Measurements from ENCODE around the gene FUCA1. TPM values are rescaled to one million over a fixed set of nuclear protein-coding genes. Genes with fewer than 3 reads are reported as not detected.

Gene FUCA1
- total RNA-seq, 1 experiment from 2014 or later: 20.7 TPM

DNA sequence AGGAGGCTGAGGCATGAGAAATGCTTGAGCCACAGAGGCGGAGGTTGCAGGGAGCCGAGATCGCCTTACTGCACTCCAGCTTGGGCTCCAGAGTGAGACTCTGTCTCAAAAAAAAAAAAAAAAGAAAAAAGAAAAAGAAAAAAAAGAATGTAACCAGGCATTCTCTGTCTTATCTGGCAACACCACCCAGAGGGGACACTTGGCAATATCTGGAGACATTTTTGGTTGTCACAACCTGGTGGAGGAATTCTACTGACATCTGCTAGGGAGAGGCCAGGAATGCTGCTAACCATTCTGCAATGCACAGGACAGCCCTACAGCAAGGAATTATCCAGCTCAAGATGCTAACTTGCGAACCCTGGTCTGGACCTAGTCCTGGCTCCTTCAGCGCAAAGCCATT, 47.4 kb upstream of the FUCA1 start:
- H3K9me3 ChIP-seq (ENCODE audit: control insufficient read depth in 1 of 2, insufficient read depth in 1 of 2, low read depth in 1 of 2, low read length in 2 of 2): no peaks in the 10 kb centered on the region
- H3K79me2 ChIP-seq (ENCODE audit: insufficient read depth, low read length): no peaks in the 10 kb centered on the region
- no peaks in the 10 kb centered on the region for H4K20me1 ChIP-seq (ENCODE audit: insufficient read depth)
- no peak overlapping the region for H3K27ac ChIP-seq (ENCODE audit: low read depth, low read length)
- no peaks in the 10 kb centered on the region for H3K27me3 ChIP-seq (ENCODE audit: insufficient read depth, low read length)
- ChIA-PET RAD21 (ENCODE audit: low non-redundant PET in 1 of 2, low total read pairs in 2 of 2, uncharacterized antibody in 2 of 2, unreplicated experiment in 2 of 2) (no interaction called here), POLR2A (interaction anchor here (0.7 kb wide), 1 partner anchor 257 kb away, joined by 3 read pairs; no protein-coding TSS in a partner anchor), CTCF (interaction anchor here (0.6 to 3.5 kb wide), 4 partner anchors 18 to 192 kb away, joined by 3 to 62 read pairs (median 12); no protein-coding TSS in a partner anchor)
- intact Hi-C loops (cut with micrococcal nuclease): loop anchor here (5.0 kb wide), 1 partner anchor 118 kb away; no protein-coding TSS in a partner anchor
- ATAC-seq: no peak
- DNase-seq (ENCODE audit: low read depth, low spot score): no peak
- no peak overlapping the region for H3K4me2 ChIP-seq (ENCODE audit: low read length)
- H2AFZ ChIP-seq (ENCODE audit: low read depth, low read length, poor library complexity, severe bottlenecking): no peak overlapping the region
- TF ChIP-seq SRF (IDR thresholded peaks at IDR 0.05; ENCODE audit: low read depth) (no peak), EZH2phosphoT487 (IDR thresholded peaks at IDR 0.05; ENCODE audit: borderline replicate concordance) (no peak), CEBPB (IDR thresholded peaks at IDR 0.05; ENCODE audit: low read depth) (no peak), RAD21 (IDR thresholded peaks at IDR 0.05; ENCODE audit: low read depth) (peak; percentile 32; the same call in 1 of the 2 replicates)
- TF ChIP-seq, protein P1, sequence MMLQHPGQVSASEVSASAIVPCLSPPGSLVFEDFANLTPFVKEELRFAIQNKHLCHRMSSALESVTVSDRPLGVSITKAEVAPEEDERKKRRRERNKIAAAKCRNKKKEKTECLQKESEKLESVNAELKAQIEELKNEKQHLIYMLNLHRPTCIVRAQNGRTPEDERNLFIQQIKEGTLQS (IDR thresholded peaks at IDR 0.05): no peak
- TF ChIP-seq, protein P2, sequence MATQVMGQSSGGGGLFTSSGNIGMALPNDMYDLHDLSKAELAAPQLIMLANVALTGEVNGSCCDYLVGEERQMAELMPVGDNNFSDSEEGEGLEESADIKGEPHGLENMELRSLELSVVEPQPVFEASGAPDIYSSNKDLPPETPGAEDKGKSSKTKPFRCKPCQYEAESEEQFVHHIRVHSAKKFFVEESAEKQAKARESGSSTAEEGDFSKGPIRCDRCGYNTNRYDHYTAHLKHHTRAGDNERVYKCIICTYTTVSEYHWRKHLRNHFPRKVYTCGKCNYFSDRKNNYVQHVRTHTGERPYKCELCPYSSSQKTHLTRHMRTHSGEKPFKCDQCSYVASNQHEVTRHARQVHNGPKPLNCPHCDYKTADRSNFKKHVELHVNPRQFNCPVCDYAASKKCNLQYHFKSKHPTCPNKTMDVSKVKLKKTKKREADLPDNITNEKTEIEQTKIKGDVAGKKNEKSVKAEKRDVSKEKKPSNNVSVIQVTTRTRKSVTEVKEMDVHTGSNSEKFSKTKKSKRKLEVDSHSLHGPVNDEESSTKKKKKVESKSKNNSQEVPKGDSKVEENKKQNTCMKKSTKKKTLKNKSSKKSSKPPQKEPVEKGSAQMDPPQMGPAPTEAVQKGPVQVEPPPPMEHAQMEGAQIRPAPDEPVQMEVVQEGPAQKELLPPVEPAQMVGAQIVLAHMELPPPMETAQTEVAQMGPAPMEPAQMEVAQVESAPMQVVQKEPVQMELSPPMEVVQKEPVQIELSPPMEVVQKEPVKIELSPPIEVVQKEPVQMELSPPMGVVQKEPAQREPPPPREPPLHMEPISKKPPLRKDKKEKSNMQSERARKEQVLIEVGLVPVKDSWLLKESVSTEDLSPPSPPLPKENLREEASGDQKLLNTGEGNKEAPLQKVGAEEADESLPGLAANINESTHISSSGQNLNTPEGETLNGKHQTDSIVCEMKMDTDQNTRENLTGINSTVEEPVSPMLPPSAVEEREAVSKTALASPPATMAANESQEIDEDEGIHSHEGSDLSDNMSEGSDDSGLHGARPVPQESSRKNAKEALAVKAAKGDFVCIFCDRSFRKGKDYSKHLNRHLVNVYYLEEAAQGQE (IDR thresholded peaks at IDR 0.05; ENCODE audit: low read depth): no peak
- TF ChIP-seq, protein P3, sequence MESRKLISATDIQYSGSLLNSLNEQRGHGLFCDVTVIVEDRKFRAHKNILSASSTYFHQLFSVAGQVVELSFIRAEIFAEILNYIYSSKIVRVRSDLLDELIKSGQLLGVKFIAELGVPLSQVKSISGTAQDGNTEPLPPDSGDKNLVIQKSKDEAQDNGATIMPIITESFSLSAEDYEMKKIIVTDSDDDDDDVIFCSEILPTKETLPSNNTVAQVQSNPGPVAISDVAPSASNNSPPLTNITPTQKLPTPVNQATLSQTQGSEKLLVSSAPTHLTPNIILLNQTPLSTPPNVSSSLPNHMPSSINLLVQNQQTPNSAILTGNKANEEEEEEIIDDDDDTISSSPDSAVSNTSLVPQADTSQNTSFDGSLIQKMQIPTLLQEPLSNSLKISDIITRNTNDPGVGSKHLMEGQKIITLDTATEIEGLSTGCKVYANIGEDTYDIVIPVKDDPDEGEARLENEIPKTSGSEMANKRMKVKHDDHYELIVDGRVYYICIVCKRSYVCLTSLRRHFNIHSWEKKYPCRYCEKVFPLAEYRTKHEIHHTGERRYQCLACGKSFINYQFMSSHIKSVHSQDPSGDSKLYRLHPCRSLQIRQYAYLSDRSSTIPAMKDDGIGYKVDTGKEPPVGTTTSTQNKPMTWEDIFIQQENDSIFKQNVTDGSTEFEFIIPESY (IDR thresholded peaks at IDR 0.05; ENCODE audit: extremely low read depth, insufficient replicate concordance, low read length): no peak
- TF ChIP-seq, protein P4, sequence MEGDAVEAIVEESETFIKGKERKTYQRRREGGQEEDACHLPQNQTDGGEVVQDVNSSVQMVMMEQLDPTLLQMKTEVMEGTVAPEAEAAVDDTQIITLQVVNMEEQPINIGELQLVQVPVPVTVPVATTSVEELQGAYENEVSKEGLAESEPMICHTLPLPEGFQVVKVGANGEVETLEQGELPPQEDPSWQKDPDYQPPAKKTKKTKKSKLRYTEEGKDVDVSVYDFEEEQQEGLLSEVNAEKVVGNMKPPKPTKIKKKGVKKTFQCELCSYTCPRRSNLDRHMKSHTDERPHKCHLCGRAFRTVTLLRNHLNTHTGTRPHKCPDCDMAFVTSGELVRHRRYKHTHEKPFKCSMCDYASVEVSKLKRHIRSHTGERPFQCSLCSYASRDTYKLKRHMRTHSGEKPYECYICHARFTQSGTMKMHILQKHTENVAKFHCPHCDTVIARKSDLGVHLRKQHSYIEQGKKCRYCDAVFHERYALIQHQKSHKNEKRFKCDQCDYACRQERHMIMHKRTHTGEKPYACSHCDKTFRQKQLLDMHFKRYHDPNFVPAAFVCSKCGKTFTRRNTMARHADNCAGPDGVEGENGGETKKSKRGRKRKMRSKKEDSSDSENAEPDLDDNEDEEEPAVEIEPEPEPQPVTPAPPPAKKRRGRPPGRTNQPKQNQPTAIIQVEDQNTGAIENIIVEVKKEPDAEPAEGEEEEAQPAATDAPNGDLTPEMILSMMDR (IDR thresholded peaks at IDR 0.05 in 2 of 3, conservative IDR thresholded peaks at IDR 0.05 in 1 of 3; ENCODE audit: borderline replicate concordance in 1 of 3, insufficient read depth in 1 of 3, low read depth in 2 of 3, low read length in 2 of 3): peak in 1 of 3 experiments; percentile 9; a peak in 1 of 6 replicates
- H3K36me3 ChIP-seq (ENCODE audit: control insufficient read depth in 1 of 2, insufficient read depth in 2 of 2, low read length in 2 of 2): no peaks in the 10 kb centered on the region
- BruUV-seq (replicated peaks): no TSS peak
- H3K9ac ChIP-seq (ENCODE audit: low read length): no peak overlapping the region
- no peak overlapping the region for H3K4me3 ChIP-seq (replicated peaks in 1 of 2; ENCODE audit: low read depth in 1 of 2, low read length in 2 of 2)
- H3K4me1 ChIP-seq (ENCODE audit: control insufficient read depth in 1 of 2, insufficient read depth in 2 of 2, low read length in 2 of 2): peaks cover 12 to 32% of the 10 kb centered on the region in 2 experiments
- no peaks in the 10 kb centered on the region for H3K9me2 ChIP-seq (ENCODE audit: insufficient read depth)

Measured in HCT116 (cell line).